MM.1S (cell line): Measurements from ENCODE around the gene BAG5.

ENCODE experiments used
- EZH2 ChIP-seq: fragments of 300-600 bp; sonication (generic); optimal IDR thresholded peaks from 2 replicates; pipeline ENCODE3; 2017; ENCODE audit warnings: low read depth, mild to moderate bottlenecking, antibody characterized with exemption, low read length, mixed read lengths
- EZH2phosphoT487 ChIP-seq: fragments of 300-600 bp; sonication (generic); IDR thresholded peaks from 2 replicates; pipeline ENCODE4 v1.6.1; 2018; ENCODE audit warnings: antibody characterized with exemption, low read length
- TF ChIP-seq, protein P1 (sequence below): fragments of 300-600 bp; sonication (generic); IDR thresholded peaks from 2 replicates; pipeline ENCODE4 v1.5.1; 2016; ENCODE audit warnings: antibody characterized with exemption, low read length, mixed read lengths

DNA sequence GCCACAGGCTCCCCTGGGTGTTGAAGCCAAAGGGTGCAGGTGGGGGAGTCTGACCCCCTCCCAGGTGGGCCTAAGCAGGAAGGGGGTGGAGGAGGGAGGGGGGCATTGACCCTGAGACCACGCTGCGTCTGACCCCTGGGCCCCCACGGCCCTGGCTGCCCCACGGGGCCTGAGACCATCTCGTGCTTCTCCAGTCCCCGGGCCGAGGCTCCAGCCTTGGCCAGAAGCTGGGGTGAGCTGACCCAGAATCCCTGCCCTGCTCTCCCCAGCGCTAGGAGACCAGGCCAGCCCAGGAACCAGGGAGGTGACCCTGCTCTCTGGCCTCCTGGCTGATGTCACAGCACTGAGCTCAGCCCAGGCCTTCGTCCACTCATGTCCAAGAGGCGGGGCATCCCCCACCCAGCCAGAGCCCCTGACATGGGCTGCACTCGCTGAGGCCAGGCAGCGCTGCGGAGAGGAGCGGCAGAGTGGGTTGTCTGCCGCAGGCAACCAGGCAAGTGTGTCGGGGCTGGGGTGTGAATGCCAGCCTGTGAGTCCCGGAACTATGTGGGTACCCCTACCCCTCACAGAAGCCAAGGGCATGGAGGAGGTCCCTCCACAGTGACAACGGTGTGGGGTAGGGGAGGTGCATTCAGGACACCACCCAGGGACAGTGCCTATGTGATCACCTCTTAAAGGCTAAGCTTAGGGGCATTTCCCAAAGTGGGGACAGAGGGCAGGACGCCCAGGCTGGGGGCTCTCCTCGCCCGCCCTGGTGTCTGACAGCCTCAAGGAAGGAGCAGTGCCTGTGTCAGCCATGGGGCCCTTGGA is 27.2 kb downstream of the BAG5 start:
- TF ChIP-seq, protein P1, sequence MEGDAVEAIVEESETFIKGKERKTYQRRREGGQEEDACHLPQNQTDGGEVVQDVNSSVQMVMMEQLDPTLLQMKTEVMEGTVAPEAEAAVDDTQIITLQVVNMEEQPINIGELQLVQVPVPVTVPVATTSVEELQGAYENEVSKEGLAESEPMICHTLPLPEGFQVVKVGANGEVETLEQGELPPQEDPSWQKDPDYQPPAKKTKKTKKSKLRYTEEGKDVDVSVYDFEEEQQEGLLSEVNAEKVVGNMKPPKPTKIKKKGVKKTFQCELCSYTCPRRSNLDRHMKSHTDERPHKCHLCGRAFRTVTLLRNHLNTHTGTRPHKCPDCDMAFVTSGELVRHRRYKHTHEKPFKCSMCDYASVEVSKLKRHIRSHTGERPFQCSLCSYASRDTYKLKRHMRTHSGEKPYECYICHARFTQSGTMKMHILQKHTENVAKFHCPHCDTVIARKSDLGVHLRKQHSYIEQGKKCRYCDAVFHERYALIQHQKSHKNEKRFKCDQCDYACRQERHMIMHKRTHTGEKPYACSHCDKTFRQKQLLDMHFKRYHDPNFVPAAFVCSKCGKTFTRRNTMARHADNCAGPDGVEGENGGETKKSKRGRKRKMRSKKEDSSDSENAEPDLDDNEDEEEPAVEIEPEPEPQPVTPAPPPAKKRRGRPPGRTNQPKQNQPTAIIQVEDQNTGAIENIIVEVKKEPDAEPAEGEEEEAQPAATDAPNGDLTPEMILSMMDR = no peak
- TF ChIP-seq EZH2 = no peak
- TF ChIP-seq EZH2phosphoT487 = no peak
